HG02840 (cell line): ENCODE results near the gene POC1B.

Experiments
- ATAC-seq: cut with Tn5 transposase; IDR thresholded peaks from one replicate; pipeline ENCODE4 v1.9.1; 2021; ENCODE audit warnings: mild to moderate bottlenecking, moderate library complexity, moderate number of reproducible peaks; ENCODE audit not compliant: unreplicated experiment, low FRiP score

Gene POC1B

DNA sequence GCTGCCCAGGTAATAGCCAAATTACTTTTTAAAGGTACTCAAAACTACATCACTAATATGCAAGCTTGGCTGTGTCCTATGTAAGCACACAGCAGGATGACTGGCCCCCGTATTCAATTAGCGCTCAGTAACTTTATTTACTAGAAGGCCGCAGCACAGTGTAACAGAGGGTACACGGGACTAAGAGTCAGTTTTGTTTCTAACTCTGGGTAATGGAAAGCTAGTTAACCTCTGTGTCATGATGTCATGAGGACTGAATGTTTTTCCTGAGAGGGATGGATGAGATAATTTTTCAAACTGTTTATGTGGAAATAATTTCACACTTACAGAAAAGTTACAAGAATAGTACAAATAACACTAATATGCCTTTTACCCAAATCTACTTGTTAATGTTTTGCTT lies 28.4 kb downstream of the POC1B start:
- no peak for ATAC-seq

- ATAC-seq, result no peak
Measured at GRCh38 chr12:89497005-89497404, 28.8 kb downstream of the POC1B start.

GRCh38 chr12:89494411-89495231 lies 31.2 kb downstream of the POC1B start:
- no peak for ATAC-seq

DNA sequence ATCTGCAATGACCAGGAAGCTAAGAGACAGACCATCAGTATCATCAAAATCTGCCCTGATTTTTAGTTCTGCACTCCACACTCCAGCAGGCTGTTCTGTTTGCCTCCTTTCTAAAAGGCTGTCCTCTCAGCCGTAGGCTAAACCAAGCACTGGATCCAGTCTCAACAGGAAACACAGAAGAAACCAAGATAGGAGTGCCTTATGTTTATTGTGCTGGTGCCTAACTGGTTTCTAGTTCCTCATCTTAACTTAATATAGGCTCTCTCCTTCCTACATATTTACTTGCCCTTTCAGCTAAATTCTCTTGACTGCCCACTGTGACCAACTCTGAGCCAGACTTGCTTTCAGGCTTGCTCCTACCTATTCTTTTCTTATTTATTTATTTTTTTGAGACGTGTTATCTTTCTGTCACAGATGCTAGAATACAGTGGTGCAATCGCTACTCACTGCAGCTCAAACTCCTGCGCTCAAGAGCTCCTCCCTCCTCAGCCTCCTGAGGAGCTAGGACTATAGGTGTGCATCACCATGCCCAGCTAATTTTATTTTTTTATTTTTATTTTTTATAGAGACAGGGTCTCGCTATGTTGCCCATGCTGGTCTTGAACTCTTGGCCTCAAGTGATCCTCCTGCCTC lies 32.1 kb downstream of the POC1B start:
- no peak for ATAC-seq

- ATAC-seq, result no peak
Measured at GRCh38 chr12:89492883-89493282, 33.0 kb downstream of the POC1B start.

DNA sequence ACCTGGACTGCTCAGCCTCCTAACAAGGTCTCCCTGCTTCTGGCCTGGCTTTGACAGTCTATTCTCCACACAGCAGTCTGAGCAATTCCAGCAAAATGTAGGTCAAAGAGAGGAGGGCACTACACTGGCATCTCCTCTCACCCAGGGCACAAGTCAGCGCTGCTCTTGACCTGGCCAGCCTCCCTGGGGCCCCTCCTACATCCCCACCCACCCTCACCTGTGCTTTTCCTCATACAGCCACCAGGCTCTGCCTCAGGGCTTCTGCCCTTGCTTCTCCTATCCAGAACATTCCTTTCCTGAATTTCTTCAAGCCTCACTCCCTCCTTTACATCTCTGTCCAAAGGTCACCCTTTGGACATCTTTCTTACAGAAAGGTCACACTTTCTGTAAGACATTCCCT lies 34.9 kb downstream of the POC1B start:
- ATAC-seq, result no peak

GRCh38 chr12:89486264-89486663 lies 39.6 kb downstream of the POC1B start:
- ATAC-seq, result no peak

GRCh38 chr12:89484470-89484869 lies 41.4 kb downstream of the POC1B start:
- no peak for ATAC-seq

DNA sequence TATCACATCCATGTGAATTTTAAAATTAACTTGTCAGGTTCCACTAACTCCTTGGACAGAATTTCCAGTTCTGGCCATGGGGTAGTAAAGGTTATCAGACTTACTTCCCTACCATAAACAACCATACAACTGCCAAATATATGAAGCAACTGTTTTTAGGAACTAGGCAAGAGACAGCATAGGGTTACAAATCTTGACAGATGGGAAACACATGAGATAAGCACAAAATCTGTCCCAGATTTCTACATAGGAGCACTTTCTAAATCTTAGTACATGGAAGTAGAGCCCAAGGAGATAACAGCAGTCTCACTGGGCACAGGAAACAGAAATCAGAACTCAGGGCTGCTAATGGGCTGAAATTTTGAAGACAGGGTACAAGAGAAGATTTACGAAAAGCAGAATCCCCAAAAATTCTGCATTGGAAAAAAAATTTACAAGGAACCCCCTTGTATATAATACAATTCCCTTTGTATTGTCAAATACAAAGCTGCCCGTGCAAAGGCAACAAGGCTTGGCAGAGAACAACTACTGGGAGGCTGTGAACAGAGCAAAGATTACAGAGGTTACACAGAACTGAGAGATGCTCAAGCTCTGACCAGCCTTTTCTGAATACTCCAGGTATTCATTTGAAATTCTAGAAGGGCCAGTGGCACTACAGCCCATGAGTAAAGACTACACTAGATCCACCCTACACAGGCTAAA lies 44.5 kb downstream of the POC1B start:
- ATAC-seq, result no peak

DNA sequence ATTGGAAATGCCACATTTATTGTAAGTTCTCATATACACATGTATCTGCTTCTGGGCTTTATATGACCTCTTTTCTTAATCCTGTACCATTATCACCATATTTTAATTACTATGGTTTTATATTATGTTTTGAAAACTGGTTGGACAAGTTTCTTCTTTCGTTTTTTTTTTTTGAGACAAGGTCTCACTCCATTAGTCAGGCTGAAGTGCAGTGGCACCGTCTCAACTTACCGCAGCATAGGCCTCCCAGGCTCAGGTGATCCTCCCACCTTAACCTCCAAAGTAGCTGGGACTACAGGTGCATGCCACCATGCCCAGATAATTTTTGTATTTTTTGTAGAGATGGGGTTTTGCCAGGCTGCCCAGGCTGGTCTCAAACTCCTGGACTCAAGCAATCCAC lies 45.9 kb downstream of the POC1B start:
- no peak for ATAC-seq

DNA sequence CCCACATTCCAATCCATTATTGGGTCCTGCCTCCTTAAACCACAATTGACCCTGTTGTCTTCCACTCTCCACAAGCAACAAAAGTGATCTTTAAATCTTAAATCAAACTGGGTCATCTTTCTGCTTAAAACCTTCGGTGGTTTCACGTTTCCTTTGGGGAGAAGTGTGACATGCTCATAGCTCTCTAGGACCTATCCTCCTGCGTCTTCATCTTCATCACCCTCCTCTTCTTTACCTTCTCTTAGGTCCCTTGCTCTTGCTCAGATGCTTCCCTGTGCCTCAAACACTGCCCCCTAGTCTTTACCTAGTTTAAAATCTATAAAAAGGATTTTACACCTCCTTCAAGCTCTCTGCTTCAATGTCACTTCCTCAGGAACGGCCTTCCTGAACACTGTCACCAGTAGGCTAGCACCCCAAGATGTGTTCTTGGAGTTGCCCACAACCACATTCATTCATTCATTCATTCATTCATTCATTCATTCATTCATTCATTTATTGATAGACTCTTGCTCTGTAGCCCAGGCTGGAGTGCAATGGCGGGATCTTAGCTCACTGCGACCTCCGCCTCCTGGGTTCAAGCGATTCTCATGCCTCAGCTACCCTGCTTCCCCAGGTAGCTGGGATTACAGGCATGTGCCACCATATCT lies 48.1 kb downstream of the POC1B start:
- no peak for ATAC-seq

- no peak for ATAC-seq
Measured at GRCh38 chr12:89476904-89477595, 48.8 kb downstream of the POC1B start.

- ATAC-seq, result no peak
Measured at GRCh38 chr12:89476232-89476631, 49.6 kb downstream of the POC1B start.

DNA sequence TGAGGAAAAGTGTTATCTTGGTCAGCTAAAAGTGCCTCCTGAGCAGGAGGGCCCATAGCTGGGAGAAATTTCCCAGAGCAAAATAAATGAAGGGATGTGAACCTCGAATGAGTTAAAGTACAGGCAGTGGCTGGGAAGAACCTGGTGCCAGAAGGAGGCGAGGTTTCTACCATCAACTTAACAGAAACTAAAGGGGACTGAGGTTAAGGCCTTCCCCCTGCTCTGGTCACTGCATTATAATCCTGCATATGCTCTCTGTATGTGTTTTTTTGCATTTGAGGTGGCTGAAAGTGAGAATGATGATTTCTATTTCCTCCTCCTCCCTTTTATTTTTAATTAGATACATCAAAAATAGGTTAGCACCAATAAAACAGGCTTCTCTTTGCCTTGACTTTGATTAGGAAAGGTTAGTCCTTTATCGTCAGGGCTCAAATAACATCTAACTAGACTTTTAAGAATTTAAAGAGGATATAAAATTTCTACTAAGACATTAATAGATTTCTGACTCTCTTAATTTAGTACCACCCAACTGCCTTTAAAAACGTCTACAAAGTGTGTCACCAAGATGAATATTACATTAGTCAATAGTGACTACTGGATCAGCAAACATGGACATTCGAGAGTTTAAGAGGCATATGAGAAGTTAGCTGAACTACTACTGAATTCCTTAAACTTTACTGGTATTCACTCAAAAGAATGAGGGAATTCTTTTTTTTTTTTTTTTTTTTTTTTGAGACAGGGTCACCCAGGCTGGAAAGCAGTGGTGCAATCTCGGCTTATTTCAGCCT lies 50.5 kb downstream of the POC1B start:
- ATAC-seq, result no peak

- ATAC-seq, result no peak
Measured at GRCh38 chr12:89474615-89475014, 51.2 kb downstream of the POC1B start.

DNA sequence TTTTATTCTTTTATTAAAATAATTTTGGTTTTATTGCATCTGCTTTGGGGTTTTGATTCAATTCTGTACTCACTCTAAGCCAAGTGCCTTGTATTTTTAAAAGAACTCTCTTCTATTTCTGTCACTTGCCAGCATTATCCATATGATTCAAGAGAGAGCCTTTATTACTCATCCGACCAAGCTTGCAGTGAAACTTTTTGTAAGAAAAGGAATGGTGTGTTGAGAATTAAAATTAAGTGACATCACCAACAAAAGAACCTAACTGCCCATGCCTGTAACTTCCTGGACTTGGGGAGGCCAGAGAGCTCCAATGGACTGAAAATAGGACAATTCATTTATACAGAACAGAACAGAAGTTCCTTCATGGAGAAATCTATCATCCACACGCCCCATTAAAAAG lies 53.3 kb downstream of the POC1B start:
- ATAC-seq, result no peak

DNA sequence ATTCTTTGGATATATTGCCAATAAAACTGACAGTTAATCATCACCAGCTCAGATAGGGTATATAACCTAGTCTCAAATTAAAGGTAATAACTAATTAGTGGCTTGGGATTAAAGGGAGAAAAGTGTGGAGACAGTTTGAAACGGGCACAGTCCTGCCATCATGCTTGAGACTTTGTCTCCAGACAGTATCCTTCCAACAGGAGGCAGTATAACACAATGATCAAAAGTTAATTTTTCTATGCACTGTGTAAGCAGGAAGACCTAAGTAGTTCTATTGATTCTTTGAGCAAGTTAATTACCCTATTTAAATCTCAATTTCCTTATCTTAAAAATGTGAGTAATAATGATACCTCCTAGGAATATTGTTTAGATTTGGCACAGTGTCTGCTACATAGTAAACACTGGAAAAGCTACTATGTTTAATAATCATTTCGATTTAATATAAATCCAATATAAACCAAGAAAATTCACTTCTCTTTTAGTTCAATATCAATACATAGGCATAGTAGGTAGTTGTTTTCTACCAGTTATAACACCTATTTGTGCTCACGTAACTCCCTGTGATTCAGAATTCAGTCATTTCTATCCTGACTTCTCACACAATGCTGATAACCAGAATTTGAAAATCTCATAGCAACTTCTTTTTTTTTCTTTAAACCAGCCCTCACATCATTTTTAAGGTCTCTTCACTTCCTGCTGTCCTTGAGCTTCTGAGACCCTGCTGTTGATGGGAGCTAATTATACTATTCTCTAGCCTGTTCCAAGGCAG lies 54.9 kb downstream of the POC1B start:
- no peak for ATAC-seq

DNA sequence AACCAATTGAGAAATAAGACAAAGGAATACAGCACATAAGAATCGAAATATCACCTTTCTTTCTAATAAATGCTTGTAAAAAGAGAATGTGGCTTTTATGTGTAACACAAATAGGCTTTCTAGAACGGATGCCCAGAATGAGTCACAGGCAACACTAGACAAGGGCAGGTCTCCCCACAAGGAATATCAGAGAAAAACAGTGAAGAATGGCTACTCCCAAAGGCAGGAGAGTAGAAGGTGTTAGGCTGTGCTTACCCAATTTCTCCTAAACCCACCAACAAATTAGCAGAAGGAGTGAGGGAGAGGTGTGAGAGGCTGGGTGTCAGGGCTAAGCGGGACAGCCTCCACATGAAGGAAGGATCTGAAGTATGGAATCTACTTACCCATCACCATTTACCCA lies 56.5 kb downstream of the POC1B start:
- ATAC-seq, result peak; percentile 60
